HL-60 (cell line): ENCODE data around the gene DLG5.

Source experiments
- CTCF ChIP-seq: IDR thresholded peaks from one replicate; pipeline ENCODE4 v1.5.1; 2011; ENCODE audit warnings: low read length, control low read depth, inconsistent platforms; ENCODE audit not compliant: insufficient read depth
- REST ChIP-seq: IDR thresholded peaks from 2 replicates; pipeline ENCODE4 v1.6.1; 2012; ENCODE audit warnings: low read depth; ENCODE audit not compliant: insufficient replicate concordance

GRCh38 chr10:77834540-77834939, 92.0 kb downstream of the DLG5 start:
- TF ChIP-seq CTCF, result no peak
- no peak for TF ChIP-seq REST
